ENCODE data around the gene PHC2. TPM values are rescaled to one million over a fixed set of nuclear protein-coding genes. Genes with fewer than 3 reads are reported as not detected.

The PHC2 gene
- total RNA-seq, 1 donor from 2014 or later, result 91.5 TPM

DNA sequence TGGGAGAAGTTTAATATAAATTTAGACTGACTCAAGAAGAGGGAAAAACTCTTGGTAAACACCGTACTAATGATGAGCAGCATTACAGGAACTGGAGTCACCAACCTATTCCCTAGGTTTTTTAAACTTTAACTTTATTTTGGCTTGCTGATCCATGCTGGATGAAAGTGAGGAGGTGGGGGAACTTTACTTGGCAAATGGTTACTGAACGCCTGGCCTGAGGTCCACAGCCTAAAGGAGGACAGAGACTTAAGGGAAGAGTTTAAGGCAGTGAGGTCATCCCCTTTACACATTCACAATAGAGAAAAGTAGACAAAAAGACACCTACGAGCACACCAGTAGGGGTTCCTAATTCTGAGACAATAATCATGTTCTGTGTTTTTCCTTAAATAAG, 84.4 kb downstream of the PHC2 start:
- Mint-ChIP-seq H3K9me3 (ENCODE audit: low read depth) (no peaks in the 10 kb centered on the region), H3K27ac (ENCODE audit: unreplicated experiment) (peak overlapping the region; percentile 94), H3K27me3 (ENCODE audit: low read depth) (no peaks in the 10 kb centered on the region), H3K4me1 (ENCODE audit: low read depth) (peaks cover 79% of the 10 kb centered on the region), H3K36me3 (ENCODE audit: low read depth) (peaks cover 3% of the 10 kb centered on the region), H3K4me3 (ENCODE audit: unreplicated experiment) (peak overlapping the region; percentile 85)
- no peak for DNase-seq (ENCODE audit: low spot score)
- TF ChIP-seq, protein P1, sequence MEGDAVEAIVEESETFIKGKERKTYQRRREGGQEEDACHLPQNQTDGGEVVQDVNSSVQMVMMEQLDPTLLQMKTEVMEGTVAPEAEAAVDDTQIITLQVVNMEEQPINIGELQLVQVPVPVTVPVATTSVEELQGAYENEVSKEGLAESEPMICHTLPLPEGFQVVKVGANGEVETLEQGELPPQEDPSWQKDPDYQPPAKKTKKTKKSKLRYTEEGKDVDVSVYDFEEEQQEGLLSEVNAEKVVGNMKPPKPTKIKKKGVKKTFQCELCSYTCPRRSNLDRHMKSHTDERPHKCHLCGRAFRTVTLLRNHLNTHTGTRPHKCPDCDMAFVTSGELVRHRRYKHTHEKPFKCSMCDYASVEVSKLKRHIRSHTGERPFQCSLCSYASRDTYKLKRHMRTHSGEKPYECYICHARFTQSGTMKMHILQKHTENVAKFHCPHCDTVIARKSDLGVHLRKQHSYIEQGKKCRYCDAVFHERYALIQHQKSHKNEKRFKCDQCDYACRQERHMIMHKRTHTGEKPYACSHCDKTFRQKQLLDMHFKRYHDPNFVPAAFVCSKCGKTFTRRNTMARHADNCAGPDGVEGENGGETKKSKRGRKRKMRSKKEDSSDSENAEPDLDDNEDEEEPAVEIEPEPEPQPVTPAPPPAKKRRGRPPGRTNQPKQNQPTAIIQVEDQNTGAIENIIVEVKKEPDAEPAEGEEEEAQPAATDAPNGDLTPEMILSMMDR (IDR thresholded peaks at IDR 0.05), result peak; percentile 4

DNA sequence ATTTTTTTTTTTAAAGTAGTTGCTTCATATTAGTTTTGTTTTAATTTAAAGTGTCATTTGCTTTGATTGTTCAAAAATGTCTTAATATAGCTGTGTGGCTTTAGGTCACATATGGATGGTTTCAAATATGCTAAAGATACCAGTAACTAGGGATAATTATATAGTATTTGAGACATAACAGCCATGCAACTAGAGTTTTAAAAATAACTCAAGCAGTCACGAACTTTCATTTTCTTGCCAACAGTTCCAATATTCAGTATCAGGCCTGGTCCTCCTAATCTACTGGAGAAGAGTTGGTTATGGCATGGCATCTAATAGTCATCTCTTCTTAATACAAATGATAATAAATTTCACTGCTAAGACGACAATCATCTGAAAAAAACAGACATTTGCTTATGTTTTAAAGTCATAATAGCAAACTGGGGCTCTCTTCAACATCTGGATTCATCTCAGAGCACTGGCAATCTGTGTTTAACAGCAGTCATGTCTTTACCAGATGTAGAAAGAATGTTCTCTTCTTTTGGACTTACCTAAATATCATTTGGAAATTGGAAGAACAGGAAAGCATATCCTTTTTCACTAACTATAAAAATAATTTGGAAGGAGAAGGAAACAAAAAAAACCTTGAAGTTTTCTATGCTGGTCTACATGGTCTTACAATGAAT, 85.9 kb downstream of the PHC2 start:
- Mint-ChIP-seq H3K27ac (ENCODE audit: unreplicated experiment) (peak overlapping the region; percentile 94), H3K27me3 (ENCODE audit: low read depth) (no peaks in the 10 kb centered on the region), H3K36me3 (ENCODE audit: low read depth) (peaks cover 9% of the 10 kb centered on the region), H3K4me3 (ENCODE audit: unreplicated experiment) (peak overlapping the region; percentile 4), H3K9me3 (ENCODE audit: low read depth) (no peaks in the 10 kb centered on the region), H3K4me1 (ENCODE audit: low read depth) (peaks cover 85% of the 10 kb centered on the region)
- TF ChIP-seq, protein P1 (IDR thresholded peaks at IDR 0.05), result no peak
- no peak for DNase-seq (ENCODE audit: low spot score)

DNA sequence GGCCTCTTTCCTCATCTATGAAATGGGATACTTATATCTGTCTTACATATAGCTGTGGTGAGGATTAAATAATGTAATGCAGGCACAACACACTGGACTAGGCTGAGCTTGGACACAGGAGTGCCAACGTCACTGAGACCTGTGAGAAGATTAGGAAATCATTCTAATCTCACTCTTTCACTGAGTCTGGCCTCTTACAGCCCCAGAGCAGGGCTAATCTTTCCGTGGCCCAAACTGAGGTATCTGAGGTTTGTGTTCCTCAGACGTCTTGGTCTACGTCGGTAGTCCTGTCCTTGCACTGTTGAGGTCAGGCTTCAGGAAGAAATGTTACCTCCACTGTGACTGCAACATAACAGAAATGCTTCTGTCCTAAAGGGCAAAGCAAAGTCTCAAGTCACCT, 87.4 kb downstream of the PHC2 start:
- no peaks in the 10 kb centered on the region for H3K27me3 Mint-ChIP-seq (ENCODE audit: low read depth)
- H3K4me1 Mint-ChIP-seq (ENCODE audit: low read depth), result peaks cover 98% of the 10 kb centered on the region
- no peak for DNase-seq (ENCODE audit: low spot score)
- no peak overlapping the region for H3K4me3 Mint-ChIP-seq (ENCODE audit: unreplicated experiment)
- H3K27ac Mint-ChIP-seq (ENCODE audit: unreplicated experiment), result peak overlapping the region; percentile 94
- peaks cover 9% of the 10 kb centered on the region for H3K36me3 Mint-ChIP-seq (ENCODE audit: low read depth)
- TF ChIP-seq, protein P1 (IDR thresholded peaks at IDR 0.05), result no peak
- H3K9me3 Mint-ChIP-seq (ENCODE audit: low read depth), result no peaks in the 10 kb centered on the region

DNA sequence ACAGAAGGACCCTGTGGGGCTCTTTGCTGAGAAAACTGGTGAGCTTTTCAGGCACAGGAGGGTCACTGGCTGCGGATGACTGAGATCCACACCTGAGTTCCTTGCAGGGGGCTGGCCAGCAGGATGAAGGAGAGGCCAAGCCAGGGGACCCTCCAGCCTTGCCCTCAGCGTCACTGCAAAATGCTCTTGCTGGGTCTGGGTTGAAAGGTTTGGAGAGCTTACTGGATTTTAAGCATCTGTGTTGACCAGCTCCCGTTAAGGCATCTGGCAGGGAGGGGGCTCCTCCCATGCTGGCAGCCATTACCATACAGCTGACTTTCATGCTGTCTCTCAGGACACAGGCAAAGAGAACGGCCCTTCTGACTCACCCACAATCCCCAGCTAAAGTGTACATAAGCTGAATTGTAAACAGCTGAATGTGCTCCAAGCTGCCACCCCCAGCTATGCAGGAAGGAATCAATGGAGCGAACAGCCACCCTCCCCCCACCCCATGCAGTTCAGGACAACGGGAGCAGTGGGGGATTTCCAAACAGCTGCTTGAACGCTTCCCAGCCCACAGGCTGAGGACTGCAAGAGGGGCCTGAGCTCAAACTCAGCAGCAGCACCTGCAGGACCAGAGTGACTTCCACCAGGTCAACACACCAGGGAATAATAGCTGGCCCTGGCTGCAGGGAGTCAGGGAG, 88.7 kb downstream of the PHC2 start:
- Mint-ChIP-seq H3K27me3 (ENCODE audit: low read depth) (no peaks in the 10 kb centered on the region), H3K27ac (ENCODE audit: unreplicated experiment) (peak overlapping the region; percentile 87), H3K36me3 (ENCODE audit: low read depth) (peaks cover 9% of the 10 kb centered on the region), H3K4me1 (ENCODE audit: low read depth) (peaks cover 99% of the 10 kb centered on the region), H3K9me3 (ENCODE audit: low read depth) (no peaks in the 10 kb centered on the region), H3K4me3 (ENCODE audit: unreplicated experiment) (peak overlapping the region; percentile 37)
- no peak for DNase-seq (ENCODE audit: low spot score)
- TF ChIP-seq, protein P1 (IDR thresholded peaks at IDR 0.05), result no peak

DNA sequence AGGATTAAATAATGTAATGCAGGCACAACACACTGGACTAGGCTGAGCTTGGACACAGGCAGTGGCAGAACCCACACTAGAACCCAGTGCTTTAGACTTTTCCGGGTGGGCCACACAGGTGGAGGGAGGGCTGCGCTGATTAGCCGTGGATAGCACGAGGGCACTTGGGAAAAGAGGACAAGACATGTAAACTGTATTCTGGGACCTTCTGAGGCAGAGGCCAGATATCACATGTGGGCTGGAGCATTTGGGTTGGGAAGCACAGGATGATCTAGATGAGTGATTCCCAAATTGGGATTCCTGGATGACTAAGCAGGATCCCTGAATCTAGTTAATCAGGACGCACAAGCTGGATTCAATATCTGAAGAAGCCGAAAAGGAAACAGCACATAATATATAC, 89.7 kb downstream of the PHC2 start:
- TF ChIP-seq, protein P1 (IDR thresholded peaks at IDR 0.05), result no peak

More for the DNA sequence above, 89.7 kb downstream of the PHC2 start:
- no peaks in the 10 kb centered on the region for H3K9me3 Mint-ChIP-seq (ENCODE audit: low read depth)
- peak overlapping the region; percentile 87 for H3K27ac Mint-ChIP-seq (ENCODE audit: unreplicated experiment)
- no peak for DNase-seq (ENCODE audit: low spot score)
- peaks cover 99% of the 10 kb centered on the region for H3K4me1 Mint-ChIP-seq (ENCODE audit: low read depth)
- no peaks in the 10 kb centered on the region for H3K27me3 Mint-ChIP-seq (ENCODE audit: low read depth)
- H3K4me3 Mint-ChIP-seq (ENCODE audit: unreplicated experiment), result no peak overlapping the region
- H3K36me3 Mint-ChIP-seq (ENCODE audit: low read depth), result peaks cover 9% of the 10 kb centered on the region

Data from chondrocyte (in vitro differentiated cells).